HG03064 (cell line): ENCODE results near the gene HPCAL1.

Source experiments
- ATAC-seq: cut with Tn5 transposase; IDR thresholded peaks from one replicate; pipeline ENCODE4 v1.9.1; 2021; ENCODE audit warnings: low read depth; ENCODE audit not compliant: unreplicated experiment

Gene HPCAL1

GRCh38 chr2:10473121-10473756, 170.5 kb downstream of the HPCAL1 start:
- ATAC-seq = no peak

- no peak for ATAC-seq
These were observed 172.6 kb downstream of the HPCAL1 start for GRCh38 chr2:10475221-10475722.

DNA sequence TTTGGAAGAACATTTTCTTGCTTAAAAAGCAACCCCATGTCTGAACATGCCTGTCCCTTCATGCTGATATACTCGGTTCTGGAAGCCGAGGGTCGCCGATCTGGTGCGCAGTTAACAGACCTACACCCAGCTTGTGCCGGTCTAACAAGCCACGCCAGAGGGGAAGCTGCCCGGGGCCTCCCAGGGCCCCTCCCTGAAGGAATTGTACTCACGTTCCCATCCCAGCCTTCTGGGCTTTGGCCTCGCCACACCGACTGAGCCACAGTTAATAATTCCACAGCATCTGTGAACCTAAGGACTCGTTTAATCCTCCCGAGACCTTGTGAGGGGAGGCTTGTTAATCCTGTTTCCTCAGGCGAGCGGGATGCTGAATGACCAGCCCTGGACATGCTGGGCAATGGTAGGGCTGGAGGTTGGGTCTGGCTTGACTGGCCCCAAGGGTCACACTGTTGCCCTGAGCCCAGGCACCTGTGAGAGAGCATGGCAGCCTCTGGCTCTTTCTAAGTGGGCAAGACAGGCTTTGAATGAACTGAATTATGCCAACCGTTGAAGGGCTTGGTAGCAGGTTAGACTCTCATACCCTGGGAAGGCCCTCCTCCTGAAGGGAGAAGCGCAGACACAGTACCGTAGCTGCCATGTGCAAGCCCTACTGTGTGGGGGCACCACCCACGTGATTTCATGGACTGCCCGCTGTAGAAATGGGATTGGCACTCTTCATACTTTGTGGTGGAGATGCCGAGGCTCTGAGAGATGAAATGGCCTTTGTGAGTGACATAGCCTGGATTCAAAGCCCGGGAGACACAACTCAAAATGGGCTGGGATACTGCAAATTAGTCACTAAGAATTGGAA, 173.3 kb downstream of the HPCAL1 start:
- ATAC-seq = no peak

- no peak for ATAC-seq
These were observed 174.2 kb downstream of the HPCAL1 start for GRCh38 chr2:10476723-10477442.
